Omental fat pad (tissue), 4 donors: ENCODE data around the gene HDAC9. TPM values are rescaled to one million over a fixed set of nuclear protein-coding genes. Genes with fewer than 3 reads are reported as not detected.

Experiments used
- ATAC-seq: fragments of 150-250 bp; one replicate; pipeline ENCODE4 v1.9.1; 2016; ENCODE audit warnings: mild to moderate bottlenecking, moderate library complexity; ENCODE audit not compliant: low FRiP score
- DNase-seq: peaks from one replicate; pipeline ENCODE4 v3.0.0-alpha.2; 2019; ENCODE audit warnings: low spot score
- CTCF ChIP-seq, 3 donors: fragments of 450-650 bp; IDR thresholded peaks; one replicate each; pipeline ENCODE4 v1.5.1; 2016 to 2017; ENCODE audit warnings: antibody characterized with exemption in 3 of 3, mild to moderate bottlenecking in 3 of 3, moderate library complexity in 2 of 3
- total RNA-seq, 4 donors: library from RNA; depleted of rRNA; stranded (reverse); fragments of >200 nt; gene quantifications; one replicate each; pipeline ENCODE4 v1.1.0, GENCODE V29; 2016

HDAC9 gene
- total RNA-seq, 4 donors from 2014 or later = 15.6 to 51.5 (median 24.1) TPM

GRCh38 chr7:18570441-18570840, 74.9 kb downstream of the HDAC9 start:
- no peak for DNase-seq
- ATAC-seq = no peak
- no peak for TF ChIP-seq CTCF (IDR thresholded peaks at IDR 0.05)

GRCh38 chr7:18570890-18571478, 75.4 kb downstream of the HDAC9 start:
- no peak for ATAC-seq
- DNase-seq = no peak
- no peak for TF ChIP-seq CTCF (IDR thresholded peaks at IDR 0.05)

GRCh38 chr7:18572154-18572553, 76.6 kb downstream of the HDAC9 start:
- TF ChIP-seq CTCF (IDR thresholded peaks at IDR 0.05) = no peak
- no peak for ATAC-seq
- DNase-seq = no peak

GRCh38 chr7:18572885-18573284, 77.3 kb downstream of the HDAC9 start:
- ATAC-seq (no peak), DNase-seq (no peak)
- TF ChIP-seq CTCF (IDR thresholded peaks at IDR 0.05) = no peak

- DNase-seq (no peak), ATAC-seq (no peak)
- TF ChIP-seq CTCF (IDR thresholded peaks at IDR 0.05) = no peak
Measured at GRCh38 chr7:18573410-18574234, 78.1 kb downstream of the HDAC9 start.

GRCh38 chr7:18574235-18574540, 78.6 kb downstream of the HDAC9 start:
- no peak for TF ChIP-seq CTCF (IDR thresholded peaks at IDR 0.05)
- DNase-seq (no peak), ATAC-seq (no peak)

GRCh38 chr7:18574676-18575075, 79.1 kb downstream of the HDAC9 start:
- DNase-seq (no peak), ATAC-seq (no peak)
- no peak for TF ChIP-seq CTCF (IDR thresholded peaks at IDR 0.05)
